ENCODE measurements around the gene FAM131A.

DNA sequence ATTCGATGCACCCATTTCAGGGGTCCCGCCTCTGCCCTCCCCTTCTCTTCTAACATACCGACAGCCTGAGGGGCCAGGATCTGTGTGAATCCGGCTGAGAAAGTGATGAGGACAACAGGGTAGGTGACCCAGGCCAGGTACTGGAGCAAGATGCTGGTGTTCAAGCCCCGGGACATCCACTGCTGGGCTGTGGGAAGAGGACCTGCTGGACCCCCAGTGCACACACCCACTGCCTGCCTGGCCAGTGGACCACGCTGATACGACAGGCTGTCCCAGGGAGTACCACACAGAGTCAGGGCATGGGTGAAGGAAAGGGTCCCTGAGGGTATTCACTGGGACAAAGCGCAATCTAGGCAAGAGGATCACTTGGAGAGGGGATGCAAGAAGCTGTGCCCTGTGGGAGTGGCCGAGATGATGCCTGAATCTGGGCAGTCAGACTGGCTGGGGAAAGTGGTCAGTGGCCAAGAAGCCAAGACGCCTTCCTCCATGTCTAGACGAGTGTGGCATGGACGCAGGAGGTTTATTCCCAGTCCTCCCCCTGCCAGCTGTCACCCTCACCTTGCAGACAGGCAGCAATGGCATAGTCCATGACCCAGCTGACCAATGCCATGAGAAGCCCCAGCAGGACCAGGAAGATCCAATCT lies 20.8 kb downstream of the FAM131A start:
- TF ChIP-seq, protein P1, sequence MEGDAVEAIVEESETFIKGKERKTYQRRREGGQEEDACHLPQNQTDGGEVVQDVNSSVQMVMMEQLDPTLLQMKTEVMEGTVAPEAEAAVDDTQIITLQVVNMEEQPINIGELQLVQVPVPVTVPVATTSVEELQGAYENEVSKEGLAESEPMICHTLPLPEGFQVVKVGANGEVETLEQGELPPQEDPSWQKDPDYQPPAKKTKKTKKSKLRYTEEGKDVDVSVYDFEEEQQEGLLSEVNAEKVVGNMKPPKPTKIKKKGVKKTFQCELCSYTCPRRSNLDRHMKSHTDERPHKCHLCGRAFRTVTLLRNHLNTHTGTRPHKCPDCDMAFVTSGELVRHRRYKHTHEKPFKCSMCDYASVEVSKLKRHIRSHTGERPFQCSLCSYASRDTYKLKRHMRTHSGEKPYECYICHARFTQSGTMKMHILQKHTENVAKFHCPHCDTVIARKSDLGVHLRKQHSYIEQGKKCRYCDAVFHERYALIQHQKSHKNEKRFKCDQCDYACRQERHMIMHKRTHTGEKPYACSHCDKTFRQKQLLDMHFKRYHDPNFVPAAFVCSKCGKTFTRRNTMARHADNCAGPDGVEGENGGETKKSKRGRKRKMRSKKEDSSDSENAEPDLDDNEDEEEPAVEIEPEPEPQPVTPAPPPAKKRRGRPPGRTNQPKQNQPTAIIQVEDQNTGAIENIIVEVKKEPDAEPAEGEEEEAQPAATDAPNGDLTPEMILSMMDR (IDR thresholded peaks at IDR 0.05): no peak
- no peak for TF ChIP-seq POLR2A (IDR thresholded peaks at IDR 0.05)
